Caki2 (cell line): ENCODE data around the gene OTOGL. TPM values are rescaled to one million over a fixed set of nuclear protein-coding genes. Genes with fewer than 3 reads are reported as not detected.
"Not testable (repeated sequence)": the region's sequence is repeated elsewhere in the genome, so short reads cannot be mapped to it uniquely, and the experiment has no call there.

Experiments
- DNase-seq: peaks from one replicate; pipeline ENCODE4 v3.0.0-alpha.2; 2015; ENCODE audit warnings: low read depth
- in situ Hi-C: cut with HindIII; loops from 2 replicates; pipeline ENCODE4 v1.10.0; 2016; ENCODE audit warnings: low sequenced_read_pairs, low pct_unique_long_range_greater_than_20kb, mixed read lengths
- total RNA-seq: library from RNA; depleted of rRNA; stranded (reverse); fragments of >200 nt; shearing (Covaris generic); gene quantifications from 2 replicates; pipeline ENCODE4 v1.2.3, GENCODE V29; 2014; ENCODE audit warnings: low replicate concordance

Gene OTOGL
- total RNA-seq, 1 experiment from 2014 or later = not detected

DNA sequence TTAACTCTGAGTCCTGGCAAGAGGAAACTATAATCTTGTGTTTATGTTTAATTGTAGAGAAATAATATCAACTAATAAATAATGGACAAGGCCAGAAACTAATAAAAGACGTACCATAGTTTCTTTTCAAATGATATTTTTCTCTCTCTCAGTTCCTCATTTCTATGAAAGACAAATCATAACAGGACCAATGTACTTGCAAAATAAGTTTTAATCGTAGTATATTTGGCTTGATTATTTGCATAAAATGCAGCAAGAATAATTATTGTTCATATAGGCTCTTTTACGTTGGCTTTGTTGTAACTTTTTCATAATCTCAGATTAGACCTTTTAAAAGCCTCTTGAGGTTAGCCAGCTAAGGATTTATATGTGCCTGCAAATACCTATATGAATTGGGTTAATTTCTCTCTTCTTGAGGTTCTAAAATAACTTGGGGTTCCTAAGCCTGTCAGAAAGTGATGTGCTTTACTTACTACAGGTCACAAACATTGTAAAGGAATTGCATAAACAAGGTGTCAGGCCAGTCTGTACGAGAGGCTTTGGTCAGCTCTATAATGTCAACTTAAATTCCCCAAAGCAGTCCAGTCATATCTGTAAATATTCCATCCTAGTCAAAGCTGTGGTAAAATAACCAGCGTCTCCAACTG is 191.9 kb downstream of the OTOGL start:
- no peak for DNase-seq
- in situ Hi-C loops = no loop called here

DNA sequence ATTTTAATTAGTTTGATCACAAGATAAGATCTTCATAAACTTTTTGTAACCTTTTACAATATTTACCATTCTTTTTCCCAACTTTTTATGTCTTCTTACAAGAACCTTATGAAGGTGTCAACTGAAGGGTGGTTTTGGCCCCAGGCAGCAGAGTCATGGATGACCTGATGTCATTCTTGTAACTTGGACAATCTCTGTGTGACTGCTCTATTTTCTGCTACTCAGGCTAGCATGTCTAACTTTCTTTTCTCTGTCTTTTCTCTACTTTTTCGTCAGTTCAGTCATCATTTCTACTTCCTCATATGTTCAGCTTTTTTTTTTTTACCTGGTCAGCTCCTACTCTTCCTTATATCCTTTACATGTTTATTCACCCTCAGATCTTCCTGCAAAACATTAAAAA is 194.0 kb downstream of the OTOGL start:
- in situ Hi-C loops = no loop called here
- no peak for DNase-seq

DNA sequence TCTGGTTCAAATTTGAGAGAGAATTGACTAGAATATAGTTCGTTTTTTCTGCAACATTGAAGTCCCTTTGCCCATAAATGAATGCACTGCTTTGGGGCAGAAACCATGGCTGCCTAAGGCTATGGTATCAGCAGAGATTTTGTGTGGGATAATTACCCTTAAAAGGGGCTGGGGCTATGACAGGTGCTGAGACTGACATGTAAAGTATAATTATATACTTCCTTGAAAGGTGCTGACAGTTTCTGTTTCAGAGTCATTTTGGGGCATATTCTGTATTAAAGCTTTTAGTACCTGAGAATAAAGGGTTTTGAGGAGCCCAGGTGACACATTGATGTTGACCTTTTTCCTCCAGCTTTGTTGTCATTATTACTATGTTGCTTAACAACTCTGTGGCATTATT is 194.4 kb downstream of the OTOGL start:
- in situ Hi-C loops = no loop called here
- DNase-seq = no peak

DNA sequence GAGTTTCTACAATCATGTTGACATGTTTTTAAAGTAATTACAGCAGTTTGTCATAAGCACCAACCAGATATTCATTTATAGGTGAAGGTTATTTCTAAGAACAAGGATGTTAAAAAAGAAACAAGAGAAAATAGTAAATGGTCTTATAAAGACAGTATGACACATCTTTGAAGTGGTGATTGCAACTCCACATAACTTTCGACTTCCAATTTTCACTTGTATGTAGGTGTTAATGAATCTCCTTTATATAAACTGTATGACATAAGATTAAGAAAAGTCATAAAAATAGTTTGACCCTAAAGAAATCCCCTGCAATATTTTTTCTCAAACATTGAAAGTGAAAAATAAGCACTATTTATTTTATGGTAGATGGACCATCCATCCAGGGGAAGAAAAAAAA is 199.9 kb downstream of the OTOGL start:
- DNase-seq = no peak
- in situ Hi-C loops = no loop called here

DNA sequence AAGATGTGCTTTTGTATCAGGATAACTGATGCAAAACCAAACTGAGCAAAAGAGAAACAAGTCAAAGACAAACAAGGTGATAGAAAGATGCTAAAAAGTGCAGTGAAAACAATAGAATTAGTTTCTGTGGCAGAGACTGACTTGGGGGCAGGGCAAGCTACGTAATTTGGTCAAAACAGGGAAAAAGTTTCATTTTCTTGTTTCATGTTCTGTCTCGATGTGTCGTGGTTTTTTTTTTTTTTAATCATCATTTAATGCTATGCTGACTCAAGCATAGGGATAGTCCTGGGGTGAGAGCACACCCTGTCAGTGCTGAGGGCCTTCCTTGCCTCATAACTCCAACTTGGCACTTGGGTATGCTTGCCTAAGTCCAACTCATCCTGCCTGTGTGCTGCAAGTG is 200.6 kb downstream of the OTOGL start:
- in situ Hi-C loops = no loop called here
- no peak for DNase-seq

DNA sequence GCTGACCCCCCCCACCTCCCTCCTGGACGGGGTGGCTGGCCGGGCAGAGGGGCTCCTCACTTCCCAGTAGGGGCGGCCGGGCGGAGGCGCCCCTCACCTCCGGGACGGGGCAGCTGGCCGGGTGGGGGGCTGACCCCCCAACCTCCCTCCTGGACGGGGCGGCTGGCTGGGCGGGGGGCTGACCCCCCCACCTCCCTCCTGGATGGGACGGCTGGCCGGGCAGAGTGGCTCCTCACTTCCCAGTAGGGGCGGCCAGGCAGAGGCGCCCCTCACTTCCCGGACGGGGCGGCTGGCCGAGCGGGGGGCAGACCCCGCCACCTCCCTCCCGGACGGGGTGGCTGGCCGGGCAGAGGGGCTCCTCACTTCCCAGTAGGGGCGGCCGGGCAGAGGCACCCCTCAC is 208.1 kb downstream of the OTOGL start:
- in situ Hi-C loops, DNase-seq: not testable (repeated sequence)

DNA sequence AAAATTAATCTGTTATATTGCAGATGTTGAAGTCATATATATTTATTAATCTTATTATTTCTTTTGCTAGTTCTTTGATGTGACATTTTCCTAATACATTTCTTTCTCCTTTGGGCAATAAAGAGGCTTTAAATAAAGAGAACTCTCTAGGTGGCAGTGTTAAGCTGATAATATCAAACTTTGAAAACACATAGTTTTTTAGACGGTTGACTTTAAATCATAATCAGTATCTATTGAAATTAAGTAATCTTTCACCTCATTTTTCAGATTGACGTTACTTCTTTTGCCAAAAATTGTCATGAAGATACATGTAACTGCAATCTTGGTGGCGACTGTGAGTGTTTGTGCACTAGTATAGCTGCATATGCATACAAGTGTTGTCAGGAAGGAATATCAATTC is 213.9 kb downstream of the OTOGL start:
- in situ Hi-C loops = no loop called here
- no peak for DNase-seq

DNA sequence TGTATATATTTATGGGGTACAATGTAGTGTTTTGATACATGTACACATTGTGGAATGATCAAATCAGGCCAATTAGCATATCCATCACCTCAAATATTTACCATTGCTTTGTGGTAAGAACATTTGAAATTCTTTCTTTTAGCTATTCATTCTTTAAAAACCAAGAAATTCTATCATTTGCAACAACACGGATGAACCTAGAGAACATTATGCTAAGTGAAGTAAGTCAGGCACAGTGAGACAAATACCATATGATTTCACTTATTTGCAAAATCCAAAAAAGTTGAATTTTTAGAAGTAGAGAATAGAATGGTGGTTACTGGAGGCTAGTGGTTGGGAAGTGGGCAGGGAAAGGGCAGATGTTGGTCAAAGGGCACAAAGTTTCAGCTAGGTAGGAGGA is 215.4 kb downstream of the OTOGL start:
- in situ Hi-C loops = no loop called here
- no peak for DNase-seq

DNA sequence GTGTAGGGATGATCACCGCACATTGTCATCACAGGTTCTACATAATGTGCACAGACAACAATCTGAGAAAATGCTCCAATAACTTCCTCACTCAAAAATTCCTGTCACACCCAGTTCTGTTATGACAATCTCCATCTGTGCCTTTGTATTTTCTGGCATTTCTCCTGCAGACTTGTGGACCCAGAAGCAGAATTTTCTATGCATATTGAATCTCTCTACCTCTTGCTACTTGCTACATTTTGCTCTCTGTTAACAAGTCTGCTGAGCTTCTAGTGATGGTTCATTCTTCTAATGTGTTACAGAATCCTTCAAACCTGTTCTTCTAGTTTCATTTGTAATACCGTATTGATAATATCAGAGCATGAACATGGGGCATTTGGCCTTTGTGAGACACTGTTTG is 216.9 kb downstream of the OTOGL start:
- in situ Hi-C loops = no loop called here
- DNase-seq = no peak

DNA sequence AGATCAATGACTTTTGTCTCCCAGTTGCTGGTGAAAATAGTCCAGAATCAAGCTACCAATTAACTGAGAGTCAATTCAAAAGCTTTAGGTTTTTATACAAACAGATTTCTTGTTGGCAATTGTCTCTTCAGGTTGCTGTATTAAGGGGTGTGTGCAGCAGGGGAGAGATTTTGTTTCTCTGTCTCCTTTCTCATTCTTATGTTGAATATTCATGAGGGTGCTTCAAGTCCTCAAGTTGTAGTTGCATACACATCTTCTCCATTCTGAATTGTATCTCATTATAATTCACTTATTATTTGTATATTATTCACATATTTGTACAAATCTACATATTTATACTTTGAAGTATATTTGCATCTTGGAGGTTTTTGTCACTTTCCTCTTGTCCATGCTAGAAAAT is 218.0 kb downstream of the OTOGL start:
- no peak for DNase-seq
- in situ Hi-C loops = no loop called here

DNA sequence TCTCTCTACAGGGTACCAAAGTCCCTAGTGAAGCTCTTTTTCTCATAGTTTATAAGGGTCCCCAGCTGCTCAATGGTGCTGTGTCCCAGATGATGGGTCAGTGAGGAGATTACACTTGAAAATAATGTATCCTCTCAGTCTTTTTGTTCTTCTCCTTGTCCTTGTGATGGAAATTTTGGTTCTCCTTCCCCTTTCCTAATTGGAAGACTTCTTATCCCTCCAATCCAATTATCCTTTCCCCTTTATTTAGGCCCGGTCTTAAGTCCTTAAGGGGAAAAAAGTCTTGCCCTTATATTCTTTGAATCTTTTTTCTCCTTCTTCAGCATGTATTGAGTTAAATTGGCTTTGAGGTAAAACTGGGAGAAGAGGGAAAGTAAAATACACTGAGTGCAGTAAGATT is 218.6 kb downstream of the OTOGL start:
- in situ Hi-C loops = no loop called here
- no peak for DNase-seq

DNA sequence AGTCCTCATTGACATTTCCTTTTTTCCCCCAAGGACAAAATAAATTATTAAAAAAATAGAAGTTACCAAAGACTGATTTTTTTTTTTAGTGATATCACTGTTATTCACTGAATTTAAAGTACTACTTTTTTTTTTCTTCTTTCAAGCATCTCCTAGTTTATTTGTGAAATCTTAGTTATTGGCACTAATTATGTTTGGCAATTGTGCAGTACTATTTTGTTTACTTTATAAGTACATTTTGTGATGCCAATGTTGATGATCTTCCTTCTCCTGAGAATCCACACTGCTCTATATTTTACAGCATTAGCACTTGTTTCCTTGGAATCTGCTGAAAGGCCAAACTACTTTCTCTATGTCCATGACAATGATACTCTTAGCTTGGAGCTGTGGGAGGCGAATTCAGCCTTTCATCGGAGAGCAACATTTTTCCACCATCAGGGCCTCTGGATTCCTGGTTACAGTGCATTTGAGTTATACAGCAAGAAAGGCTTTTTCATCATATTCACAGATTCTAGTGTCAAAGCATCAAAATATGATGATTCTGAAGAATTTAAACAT is 220.9 kb downstream of the OTOGL start:
- in situ Hi-C loops = no loop called here
- no peak for DNase-seq

DNA sequence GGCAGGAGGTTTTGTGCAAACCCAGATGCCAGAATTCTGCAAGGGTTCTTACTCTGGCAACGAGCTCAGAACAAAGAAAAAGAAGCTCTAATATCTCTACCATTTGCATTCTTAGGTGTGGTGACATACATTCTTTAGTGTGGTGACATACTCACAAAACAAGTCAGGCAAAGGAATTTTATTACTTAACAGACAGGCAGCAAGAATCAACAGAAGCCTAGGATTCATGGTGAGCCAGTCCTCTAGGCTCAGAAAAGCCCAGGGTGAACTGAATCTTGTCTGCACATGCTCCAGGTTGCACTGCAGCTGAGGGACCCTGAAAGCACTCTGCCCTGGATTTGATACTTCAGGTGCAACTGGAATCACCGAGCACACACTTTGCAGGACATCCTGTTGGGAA is 222.3 kb downstream of the OTOGL start:
- DNase-seq = no peak

DNA sequence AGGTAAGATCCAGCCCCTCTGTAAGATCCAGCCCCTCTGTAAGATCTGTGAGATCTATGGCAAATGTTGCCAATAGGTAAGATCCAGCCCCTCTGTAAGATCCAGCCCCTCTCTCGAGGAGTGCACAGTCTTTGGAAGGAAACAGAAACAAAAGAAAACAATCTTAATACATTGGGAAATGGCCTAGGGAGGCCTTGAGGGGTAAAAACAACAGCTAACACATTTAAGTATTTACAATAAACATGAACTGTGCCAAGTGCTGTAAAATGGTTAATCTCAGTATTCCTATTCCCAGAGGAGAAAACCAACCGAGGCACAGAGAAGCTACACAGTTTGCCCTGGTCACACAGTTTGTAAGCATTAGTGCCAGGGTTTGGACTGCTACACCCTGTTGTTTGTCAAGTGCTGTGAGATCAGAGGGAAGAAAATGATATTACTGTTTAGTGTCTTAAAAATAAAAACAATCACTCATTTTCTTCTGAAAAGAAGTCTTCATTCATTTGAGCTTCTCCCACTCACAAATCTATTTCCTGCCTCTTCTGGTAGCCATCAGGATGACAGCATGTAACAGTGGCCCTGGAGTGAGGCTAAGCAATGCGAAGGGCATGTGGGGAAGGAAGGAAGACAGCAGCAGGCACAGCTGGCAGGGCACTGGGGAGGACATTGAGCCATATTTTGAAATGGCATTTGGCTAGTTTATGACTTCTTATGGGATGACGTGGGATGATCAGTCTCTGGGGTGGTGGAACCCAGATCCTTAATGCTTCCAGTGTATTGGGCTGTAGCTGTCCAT is 226.0 kb downstream of the OTOGL start:
- in situ Hi-C loops = no loop called here
- no peak for DNase-seq

More for the DNA sequence above, 222.3 kb downstream of the OTOGL start:
- in situ Hi-C loops = no loop called here

DNA sequence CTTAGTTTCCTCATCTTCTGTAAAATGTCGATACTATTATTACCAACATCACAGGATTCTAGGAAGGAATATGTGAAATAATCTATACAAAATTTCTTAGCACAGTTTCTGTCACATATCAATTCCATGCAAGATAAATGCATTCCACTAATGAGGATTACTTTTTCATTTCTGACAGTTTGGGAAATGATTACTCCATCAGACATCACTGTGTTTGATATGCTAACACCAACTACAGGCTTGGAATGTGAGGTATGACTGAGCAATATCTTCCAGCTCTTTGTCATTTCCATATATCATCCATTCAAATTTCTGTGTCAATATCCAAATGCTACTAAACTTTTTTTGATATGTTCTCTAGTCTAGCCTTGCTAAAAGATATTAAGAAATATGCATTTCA is 233.5 kb downstream of the OTOGL start:
- DNase-seq = no peak
- in situ Hi-C loops = no loop called here

DNA sequence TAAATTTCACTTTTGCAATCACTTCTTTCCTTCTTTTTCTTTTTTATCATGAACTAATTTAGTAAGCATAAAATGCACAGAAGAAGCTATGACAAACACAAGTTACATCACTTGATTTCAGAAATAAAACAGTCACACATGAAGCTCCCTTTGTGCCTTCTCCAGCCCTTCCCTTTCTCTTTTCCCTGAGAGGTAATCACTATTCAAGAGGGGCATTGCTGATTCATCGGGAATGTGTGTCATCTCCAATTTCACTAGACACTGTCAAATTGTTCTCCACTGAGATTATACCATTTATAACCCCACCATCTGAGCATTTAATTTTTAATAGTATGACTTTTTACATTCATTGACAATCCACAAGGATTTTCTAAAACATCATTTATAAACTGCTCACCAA is 253.1 kb downstream of the OTOGL start:
- in situ Hi-C loops = no loop called here
- no peak for DNase-seq

DNA sequence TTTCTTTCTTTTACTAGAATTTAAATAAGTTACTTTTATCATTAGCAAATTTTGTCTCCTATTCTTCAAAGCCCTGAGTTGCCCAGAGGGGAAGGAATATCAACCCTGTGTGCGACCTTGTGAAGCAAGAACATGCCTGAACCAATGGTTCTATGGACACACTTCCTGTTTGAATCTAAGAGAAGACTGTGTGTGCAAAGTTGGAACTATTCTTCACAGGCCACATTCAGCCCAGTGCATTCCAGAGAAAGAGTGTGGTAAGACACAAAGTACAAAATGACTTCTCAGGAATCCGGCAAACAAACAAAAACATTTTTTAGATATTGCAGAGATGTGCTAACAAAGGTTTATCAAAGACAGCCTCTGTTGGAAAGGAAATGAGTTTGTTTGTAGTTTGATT is 253.9 kb downstream of the OTOGL start:
- no peak for DNase-seq
- in situ Hi-C loops = no loop called here

DNA sequence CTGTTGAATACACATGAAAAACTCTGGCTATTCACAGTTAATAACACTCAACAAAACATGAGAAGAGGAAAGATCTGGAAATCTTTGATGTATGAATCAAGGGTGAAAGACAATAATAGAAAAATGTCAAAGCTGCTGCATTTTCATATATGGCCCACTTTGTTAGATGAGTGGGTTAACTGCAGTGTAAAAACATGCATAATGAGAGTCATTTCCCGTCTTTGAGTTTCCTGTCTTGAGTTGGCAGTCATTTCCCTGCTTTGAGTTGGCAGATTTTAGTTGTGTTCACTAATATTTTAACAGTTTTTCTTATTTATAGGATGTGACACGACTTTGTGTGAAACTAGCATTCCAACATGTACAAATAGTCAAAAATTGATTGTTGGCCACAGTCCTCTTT is 256.8 kb downstream of the OTOGL start:
- DNase-seq = no peak
- in situ Hi-C loops = no loop called here

DNA sequence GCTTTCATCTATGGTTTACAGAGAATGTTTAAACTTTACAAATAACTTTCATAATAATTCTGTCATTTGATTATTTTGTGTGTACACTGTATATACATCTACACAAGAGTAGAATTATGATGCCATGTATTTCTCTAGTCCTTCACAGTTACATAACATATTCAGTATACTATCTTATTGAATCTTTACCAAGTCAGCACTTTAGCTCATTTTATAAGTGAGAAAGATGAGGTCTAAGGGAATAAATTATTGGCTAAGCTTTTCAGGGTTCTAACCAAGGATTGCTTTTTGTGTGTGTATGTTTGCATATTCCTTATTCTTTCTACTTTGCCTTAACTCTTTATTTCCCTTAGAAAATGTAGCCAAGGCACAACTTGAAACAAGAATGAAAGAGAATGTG is 260.4 kb downstream of the OTOGL start:
- in situ Hi-C loops = no loop called here
- DNase-seq = no peak

DNA sequence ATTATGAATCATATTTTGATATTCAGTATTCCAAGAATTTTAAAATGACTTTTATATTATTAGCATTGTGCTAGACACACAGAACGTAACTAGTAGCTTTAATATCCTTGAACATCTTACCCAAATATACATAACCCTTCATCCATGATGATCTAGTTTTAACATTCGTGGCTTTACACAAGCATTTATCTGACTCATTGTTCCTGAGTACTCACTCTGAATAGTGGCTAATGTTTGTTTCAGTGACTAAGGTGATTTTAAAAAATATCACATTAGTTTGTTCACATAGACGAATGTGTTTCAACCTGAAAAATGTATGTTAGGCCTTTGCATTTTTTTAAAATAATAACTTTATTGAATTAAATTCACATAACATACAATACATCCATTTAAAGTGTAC is 264.7 kb downstream of the OTOGL start:
- DNase-seq = no peak
- in situ Hi-C loops = no loop called here
